ENCODE results near the gene ACP5. TPM values are rescaled to one million over a fixed set of nuclear protein-coding genes. Genes with fewer than 3 reads are reported as not detected.
A peak's percentile ranks its signal among the peaks of the same experiment; 100 is the strongest.

The ACP5 gene
- total RNA-seq, 3 donors from 2014 or later (not counting 1 experiment from before 2014, with no cell fraction given): 14.9 to 20.3 (median 18.8) TPM

DNA sequence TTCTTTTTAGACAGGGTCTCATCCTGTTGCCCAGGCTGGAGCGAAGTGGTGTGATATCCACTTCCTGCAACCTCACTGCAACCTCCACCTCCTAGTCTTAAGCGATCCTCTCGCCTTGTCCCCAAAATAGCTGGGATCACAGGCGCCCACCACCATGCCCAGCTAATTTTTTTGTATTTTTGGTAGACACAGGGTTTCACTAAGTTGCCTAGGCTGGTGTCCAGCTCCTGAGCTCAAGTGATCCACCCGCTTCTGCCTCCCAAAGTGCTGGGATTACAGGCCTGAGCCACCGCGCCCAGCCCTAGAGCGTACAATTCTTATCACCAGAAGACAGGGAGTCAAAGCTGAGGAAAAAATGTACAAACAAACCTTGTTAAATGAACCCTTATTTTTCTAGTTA lies 13.9 kb downstream of the ACP5 start:
- intact Hi-C loops (cut with micrococcal nuclease): no loop called here
- no peaks in the 10 kb centered on the region for H3K9me3 Mint-ChIP-seq
- no peaks in the 10 kb centered on the region for H3K36me3 Mint-ChIP-seq
- Histone ChIP-seq H3K27me3 (ENCODE audit: control insufficient read depth, insufficient read depth, low read length) (no peaks in the 10 kb centered on the region), H3K4me3 (ENCODE audit: low read length) (no peak overlapping the region), H3K36me3 (ENCODE audit: control insufficient read depth, insufficient read depth, low read length) (no peaks in the 10 kb centered on the region), H3K9me3 (ENCODE audit: control insufficient read depth, insufficient read depth, low read length) (no peaks in the 10 kb centered on the region), H3K27ac (ENCODE audit: low read length) (no peak overlapping the region), H3K4me1 (ENCODE audit: control insufficient read depth, insufficient read depth, low read length) (peaks cover 23% of the 10 kb centered on the region)
- DNase-seq: no peak
- TF ChIP-seq, protein P1, sequence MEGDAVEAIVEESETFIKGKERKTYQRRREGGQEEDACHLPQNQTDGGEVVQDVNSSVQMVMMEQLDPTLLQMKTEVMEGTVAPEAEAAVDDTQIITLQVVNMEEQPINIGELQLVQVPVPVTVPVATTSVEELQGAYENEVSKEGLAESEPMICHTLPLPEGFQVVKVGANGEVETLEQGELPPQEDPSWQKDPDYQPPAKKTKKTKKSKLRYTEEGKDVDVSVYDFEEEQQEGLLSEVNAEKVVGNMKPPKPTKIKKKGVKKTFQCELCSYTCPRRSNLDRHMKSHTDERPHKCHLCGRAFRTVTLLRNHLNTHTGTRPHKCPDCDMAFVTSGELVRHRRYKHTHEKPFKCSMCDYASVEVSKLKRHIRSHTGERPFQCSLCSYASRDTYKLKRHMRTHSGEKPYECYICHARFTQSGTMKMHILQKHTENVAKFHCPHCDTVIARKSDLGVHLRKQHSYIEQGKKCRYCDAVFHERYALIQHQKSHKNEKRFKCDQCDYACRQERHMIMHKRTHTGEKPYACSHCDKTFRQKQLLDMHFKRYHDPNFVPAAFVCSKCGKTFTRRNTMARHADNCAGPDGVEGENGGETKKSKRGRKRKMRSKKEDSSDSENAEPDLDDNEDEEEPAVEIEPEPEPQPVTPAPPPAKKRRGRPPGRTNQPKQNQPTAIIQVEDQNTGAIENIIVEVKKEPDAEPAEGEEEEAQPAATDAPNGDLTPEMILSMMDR (IDR thresholded peaks at IDR 0.05): no peak
- WGBS (ENCODE audit: insufficient coverage): 90% methylated on average over 8 of the region's 8 CpGs
- no peak overlapping the region for H3K27ac Mint-ChIP-seq
- H3K4me1 Mint-ChIP-seq: peaks cover 18 to 25% of the 10 kb centered on the region in 2 donors
- ATAC-seq: no peak
- H3K4me3 Mint-ChIP-seq: no peak overlapping the region
- H3K27me3 Mint-ChIP-seq (ENCODE audit: low read depth in 2 of 2): no peaks in the 10 kb centered on the region

DNA sequence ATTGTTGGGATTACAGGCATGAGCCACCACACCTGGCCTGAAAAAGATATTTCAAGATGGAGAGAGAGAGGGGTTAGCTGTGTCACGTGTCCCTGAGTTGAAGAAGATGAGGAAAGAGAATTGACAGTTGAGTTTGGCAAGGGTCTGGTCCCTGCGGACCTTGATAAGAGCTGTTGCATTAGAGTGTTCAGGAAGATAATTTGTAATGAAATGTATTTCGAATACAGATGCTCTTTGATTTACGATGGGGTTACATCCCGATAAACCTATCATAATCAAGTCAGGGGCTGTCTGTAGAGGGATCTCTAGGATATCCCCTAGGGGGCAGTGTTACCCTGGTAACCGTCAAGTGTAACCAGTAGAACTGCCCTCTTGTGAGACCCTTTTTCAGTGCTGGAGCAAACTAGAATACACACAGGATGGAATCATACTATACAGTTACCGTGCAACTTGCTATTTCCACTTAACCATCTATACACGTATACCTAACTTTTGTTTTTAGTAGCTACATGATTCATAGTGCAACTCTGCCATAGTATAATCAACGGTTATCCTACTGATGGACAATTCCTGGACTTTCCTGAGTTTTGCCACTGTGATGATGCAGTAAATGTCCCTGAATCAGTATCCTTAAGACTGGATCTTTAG lies 16.9 kb downstream of the ACP5 start:
- H3K27ac Mint-ChIP-seq: peak overlapping the region; percentile 37 to 53
- no peaks in the 10 kb centered on the region for H3K9me3 ChIP-seq (ENCODE audit: control insufficient read depth, insufficient read depth, low read length)
- peak overlapping the region; percentile 76 for H3K4me3 Mint-ChIP-seq
- H3K36me3 Mint-ChIP-seq: no peaks in the 10 kb centered on the region
- H3K27me3 Mint-ChIP-seq (ENCODE audit: low read depth in 2 of 2): no peaks in the 10 kb centered on the region
- H3K4me1 Mint-ChIP-seq: peaks cover 28 to 40% of the 10 kb centered on the region in 2 donors
- no peak overlapping the region for H3K27ac ChIP-seq (ENCODE audit: low read length)
- no peaks in the 10 kb centered on the region for H3K9me3 Mint-ChIP-seq
- DNase-seq: peak in 1 of 2 donors; percentile 85
- peaks cover 23% of the 10 kb centered on the region for H3K4me1 ChIP-seq (ENCODE audit: control insufficient read depth, insufficient read depth, low read length)
- H3K4me3 ChIP-seq (ENCODE audit: low read length): no peak overlapping the region
- H3K36me3 ChIP-seq (ENCODE audit: control insufficient read depth, insufficient read depth, low read length): no peaks in the 10 kb centered on the region
- no peaks in the 10 kb centered on the region for H3K27me3 ChIP-seq (ENCODE audit: control insufficient read depth, insufficient read depth, low read length)
- intact Hi-C loops (cut with micrococcal nuclease): loop anchor here (1.0 kb wide), 1 partner anchor 27 kb away; no protein-coding TSS in a partner anchor
- 12% methylated on average over 9 of the region's 9 CpGs for WGBS (ENCODE audit: insufficient coverage)
- TF ChIP-seq, protein P1 (IDR thresholded peaks at IDR 0.05): peak; percentile 83
- peak; percentile 41 to 66 (median 46) for ATAC-seq

DNA sequence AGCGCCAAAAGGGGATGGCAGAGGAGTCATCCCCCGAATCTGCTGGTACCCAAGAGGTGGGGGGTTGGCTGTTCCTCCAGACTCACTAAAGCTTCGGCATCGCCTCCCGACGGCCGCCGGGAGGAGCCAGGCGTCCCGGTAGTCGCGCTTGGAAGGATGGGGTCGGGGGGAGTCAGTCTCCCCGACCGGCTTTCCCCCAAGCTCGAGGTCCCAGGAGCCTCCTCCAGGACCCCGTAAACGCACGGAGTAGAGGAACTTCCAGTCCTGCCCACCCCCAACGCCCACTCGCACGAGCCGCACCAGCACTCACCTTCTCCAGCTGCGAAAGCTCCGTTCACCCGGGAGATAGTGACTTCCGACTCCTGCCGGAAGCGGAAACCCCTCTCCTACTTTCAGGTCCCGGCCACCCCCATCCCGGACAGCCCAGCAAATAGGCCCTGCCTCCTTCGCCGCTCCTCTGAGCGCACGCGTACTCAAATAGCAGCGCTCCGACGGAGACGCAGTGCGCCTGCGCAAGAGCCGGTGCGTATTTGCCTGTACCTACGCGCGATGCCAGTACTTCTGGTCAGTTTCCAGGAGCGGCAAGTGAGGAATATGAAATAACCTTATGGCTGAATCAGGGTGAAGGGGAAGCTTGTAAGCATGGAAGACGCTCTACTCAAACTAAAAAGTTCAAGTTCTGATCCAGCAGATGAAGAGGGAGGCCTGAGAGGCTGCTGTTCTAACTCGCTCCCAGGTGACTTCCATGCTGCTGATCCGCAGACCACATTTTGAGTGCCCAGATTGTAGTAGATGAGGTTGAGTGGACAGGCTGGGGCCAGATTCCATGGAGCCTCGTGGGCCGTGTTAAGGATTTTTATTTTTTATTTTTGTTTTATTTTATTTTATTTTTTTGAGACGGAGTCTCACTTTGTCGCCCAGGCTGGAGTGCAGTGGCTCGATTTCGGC lies 18.3 kb downstream of the ACP5 start, which contains the start of gene ELOF1:
Gene ELOF1 (minus strand): TSS at position 350 of the 948 bp plus-strand sequence. CDS start 4,883 bp downstream, outside the sequence.
- peaks cover 6% of the 10 kb centered on the region for H3K36me3 ChIP-seq (ENCODE audit: control insufficient read depth, insufficient read depth, low read length)
- peaks cover 28% of the 10 kb centered on the region for H3K4me1 ChIP-seq (ENCODE audit: control insufficient read depth, insufficient read depth, low read length)
- no peaks in the 10 kb centered on the region for H3K9me3 Mint-ChIP-seq
- no peaks in the 10 kb centered on the region for H3K9me3 ChIP-seq (ENCODE audit: control insufficient read depth, insufficient read depth, low read length)
- DNase-seq: peak; percentile 90 to 99
- 2% methylated on average over 57 of the region's 57 CpGs for WGBS (ENCODE audit: insufficient coverage)
- H3K4me3 ChIP-seq (ENCODE audit: low read length): peak within 1 kb of the TSS; percentile 73
- H3K36me3 Mint-ChIP-seq: no peaks in the 10 kb centered on the region
- H3K4me3 Mint-ChIP-seq: peak within 1 kb of the TSS; percentile 98
- H3K27me3 Mint-ChIP-seq (ENCODE audit: low read depth in 2 of 2): no peaks in the 10 kb centered on the region
- intact Hi-C loops (cut with micrococcal nuclease): loop anchor here (1.0 kb wide), 1 partner anchor 23 kb away; no protein-coding TSS in a partner anchor
- TF ChIP-seq, protein P1 (IDR thresholded peaks at IDR 0.05): no peak
- H3K27ac ChIP-seq (ENCODE audit: low read length): peak within 1 kb of the TSS; percentile 82
- H3K4me1 Mint-ChIP-seq: peaks cover 28 to 43% of the 10 kb centered on the region in 2 donors
- peak within 1 kb of the TSS; percentile 92 to 96 for H3K27ac Mint-ChIP-seq
- no peaks in the 10 kb centered on the region for H3K27me3 ChIP-seq (ENCODE audit: control insufficient read depth, insufficient read depth, low read length)
- ATAC-seq: peak; percentile 94 to 96 (median 95)
